K562 (cell line): ENCODE results near the gene ZNF521. TPM values are rescaled to one million over a fixed set of nuclear protein-coding genes. Genes with fewer than 3 reads are reported as not detected.

Experiments
- MYBL2 ChIP-seq, 2 experiments: fragments of 450-650 bp in 1 of 2; sonication (generic) in 1 of 2; formaldehyde crosslinking in 1 of 2; IDR thresholded peaks; 2 replicates each; pipeline versions ENCODE4 v1.6.1 to v1.8.1; 2017 to 2022; ENCODE audit warnings: borderline replicate concordance in 1 of 2, inconsistent platforms in 1 of 2, low read depth in 1 of 2, mild to moderate bottlenecking in 1 of 2, missing genetic modification reagents in 1 of 2, moderate library complexity in 1 of 2
- ZNF217 ChIP-seq: sonication (generic); formaldehyde crosslinking; IDR thresholded peaks from 2 replicates; pipeline ENCODE4 v1.8.0; 2022; ENCODE audit warnings: mild to moderate bottlenecking, missing genetic modification reagents
- polyA plus RNA-seq, 8 experiments: library from polyadenylated mRNA; depleted of rRNA in 4 of 8; stranded (reverse) in 5 of 8; unstranded in 3 of 8; fragments of >200 nt; fragmentation: Nextera tagmentation in 2 of 8; fragmentation: Illumina TruSeq in 1 of 8; extraction: Ambion mirVana in 2 of 8; extraction: Trizol in 1 of 8; gene quantifications; 2 replicates each; pipeline versions ENCODE4 v1.2.1 to v1.2.3, GENCODE V29; 2011 to 2014; ENCODE audit warnings: inconsistent platforms in 1 of 8, missing spikeins in 1 of 8
- total RNA-seq, 7 experiments: library from RNA; depleted of rRNA in 6 of 7; stranded (reverse); fragments of >200 nt in 6 of 7; fragmentation: Illumina TruSeq in 2 of 7; extraction: Trizol in 2 of 7; gene quantifications; 2 replicates each; pipeline versions ENCODE4 v1.2.1 to v1.2.3, GENCODE V29; 2011 to 2021; ENCODE audit warnings: low replicate concordance in 1 of 7
- TF ChIP-seq, protein P1 (sequence below), 2 experiments: fragments of 450-650 bp; formaldehyde crosslinking in 1 of 2; IDR thresholded peaks; 2 replicates each; pipeline versions ENCODE4 v1.4.0 to v1.6.1; 2014 to 2020; ENCODE audit warnings: mild to moderate bottlenecking in 2 of 2, borderline replicate concordance in 1 of 2, low read depth in 1 of 2

The ZNF521 gene
- total and polyA plus RNA-seq, 9 of the 15 experiments (the other 6 are each of a cell fraction or from before 2014, with no cell fraction given) = 1.2 to 5.8 (median 1.6) TPM

DNA sequence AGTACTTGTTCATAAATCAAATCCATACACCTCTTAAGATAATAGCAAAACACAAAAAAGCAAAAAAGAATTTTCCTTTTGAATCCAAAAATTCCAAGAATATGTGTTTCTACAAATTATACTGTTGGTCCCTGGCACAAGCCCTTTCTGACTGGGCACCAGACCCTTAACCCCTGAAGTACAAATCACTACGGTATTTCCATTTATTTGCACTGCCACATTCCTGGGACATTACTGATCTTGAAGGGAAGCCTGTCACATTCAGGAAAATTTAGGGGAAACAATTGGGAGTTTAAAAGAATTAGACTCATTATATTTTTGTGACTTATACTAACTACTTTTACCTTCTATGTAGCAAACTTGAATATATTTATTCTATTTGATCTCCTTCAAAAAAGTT is 98.8 kb downstream of the ZNF521 start (continued):
- TF ChIP-seq, protein P1, sequence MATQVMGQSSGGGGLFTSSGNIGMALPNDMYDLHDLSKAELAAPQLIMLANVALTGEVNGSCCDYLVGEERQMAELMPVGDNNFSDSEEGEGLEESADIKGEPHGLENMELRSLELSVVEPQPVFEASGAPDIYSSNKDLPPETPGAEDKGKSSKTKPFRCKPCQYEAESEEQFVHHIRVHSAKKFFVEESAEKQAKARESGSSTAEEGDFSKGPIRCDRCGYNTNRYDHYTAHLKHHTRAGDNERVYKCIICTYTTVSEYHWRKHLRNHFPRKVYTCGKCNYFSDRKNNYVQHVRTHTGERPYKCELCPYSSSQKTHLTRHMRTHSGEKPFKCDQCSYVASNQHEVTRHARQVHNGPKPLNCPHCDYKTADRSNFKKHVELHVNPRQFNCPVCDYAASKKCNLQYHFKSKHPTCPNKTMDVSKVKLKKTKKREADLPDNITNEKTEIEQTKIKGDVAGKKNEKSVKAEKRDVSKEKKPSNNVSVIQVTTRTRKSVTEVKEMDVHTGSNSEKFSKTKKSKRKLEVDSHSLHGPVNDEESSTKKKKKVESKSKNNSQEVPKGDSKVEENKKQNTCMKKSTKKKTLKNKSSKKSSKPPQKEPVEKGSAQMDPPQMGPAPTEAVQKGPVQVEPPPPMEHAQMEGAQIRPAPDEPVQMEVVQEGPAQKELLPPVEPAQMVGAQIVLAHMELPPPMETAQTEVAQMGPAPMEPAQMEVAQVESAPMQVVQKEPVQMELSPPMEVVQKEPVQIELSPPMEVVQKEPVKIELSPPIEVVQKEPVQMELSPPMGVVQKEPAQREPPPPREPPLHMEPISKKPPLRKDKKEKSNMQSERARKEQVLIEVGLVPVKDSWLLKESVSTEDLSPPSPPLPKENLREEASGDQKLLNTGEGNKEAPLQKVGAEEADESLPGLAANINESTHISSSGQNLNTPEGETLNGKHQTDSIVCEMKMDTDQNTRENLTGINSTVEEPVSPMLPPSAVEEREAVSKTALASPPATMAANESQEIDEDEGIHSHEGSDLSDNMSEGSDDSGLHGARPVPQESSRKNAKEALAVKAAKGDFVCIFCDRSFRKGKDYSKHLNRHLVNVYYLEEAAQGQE (IDR thresholded peaks at IDR 0.05; ENCODE audit: borderline replicate concordance) = no peak
- TF ChIP-seq, protein P1 (CRISPR knock-in tag; IDR thresholded peaks at IDR 0.05; ENCODE audit: low read depth) = no peak
- TF ChIP-seq MYBL2 (IDR thresholded peaks at IDR 0.05; ENCODE audit: low read depth) (no peak), MYBL2 (CRISPR knock-in tag; IDR thresholded peaks at IDR 0.05; ENCODE audit: borderline replicate concordance) (no peak), ZNF217 (CRISPR knock-in tag) (no peak)
